C4-2B (cell line): ENCODE data around the gene KLHL2.

Experiments
- ZFX ChIP-seq: fragments of 450-650 bp; IDR thresholded peaks from 2 replicates; pipeline ENCODE4 v1.6.1; 2017
- TF ChIP-seq, protein P1 (sequence below): fragments of 450-650 bp; conservative IDR thresholded peaks from 2 replicates; pipeline ENCODE4 v1.5.1; 2017; ENCODE audit warnings: mild to moderate bottlenecking

GRCh38 chr4:165198329-165198728, 9.0 kb upstream of the KLHL2 start:
- TF ChIP-seq, protein P1, sequence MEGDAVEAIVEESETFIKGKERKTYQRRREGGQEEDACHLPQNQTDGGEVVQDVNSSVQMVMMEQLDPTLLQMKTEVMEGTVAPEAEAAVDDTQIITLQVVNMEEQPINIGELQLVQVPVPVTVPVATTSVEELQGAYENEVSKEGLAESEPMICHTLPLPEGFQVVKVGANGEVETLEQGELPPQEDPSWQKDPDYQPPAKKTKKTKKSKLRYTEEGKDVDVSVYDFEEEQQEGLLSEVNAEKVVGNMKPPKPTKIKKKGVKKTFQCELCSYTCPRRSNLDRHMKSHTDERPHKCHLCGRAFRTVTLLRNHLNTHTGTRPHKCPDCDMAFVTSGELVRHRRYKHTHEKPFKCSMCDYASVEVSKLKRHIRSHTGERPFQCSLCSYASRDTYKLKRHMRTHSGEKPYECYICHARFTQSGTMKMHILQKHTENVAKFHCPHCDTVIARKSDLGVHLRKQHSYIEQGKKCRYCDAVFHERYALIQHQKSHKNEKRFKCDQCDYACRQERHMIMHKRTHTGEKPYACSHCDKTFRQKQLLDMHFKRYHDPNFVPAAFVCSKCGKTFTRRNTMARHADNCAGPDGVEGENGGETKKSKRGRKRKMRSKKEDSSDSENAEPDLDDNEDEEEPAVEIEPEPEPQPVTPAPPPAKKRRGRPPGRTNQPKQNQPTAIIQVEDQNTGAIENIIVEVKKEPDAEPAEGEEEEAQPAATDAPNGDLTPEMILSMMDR, result no peak
- no peak for TF ChIP-seq ZFX
